Measurements from ENCODE around the gene NEAT1.

DNA sequence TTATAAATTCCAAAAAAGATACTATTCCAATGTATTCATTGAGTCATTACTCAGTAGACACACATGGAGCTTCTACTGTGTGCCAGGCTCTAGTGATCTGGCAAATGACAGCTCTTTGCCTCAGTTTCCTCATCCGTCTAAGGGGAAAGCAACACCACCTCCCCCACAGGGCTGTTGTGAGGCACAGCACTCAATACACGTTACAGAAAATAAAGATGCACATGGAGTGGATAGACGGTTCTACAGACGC is 69.7 kb downstream of the NEAT1 start:
- peak in 1 of 6 experiments; percentile 8 for TF ChIP-seq CTCF (IDR thresholded peaks at IDR 0.05)
- no peak for TF ChIP-seq POLR2A (IDR thresholded peaks at IDR 0.05)
